ENCODE results near the gene LAMA2. TPM values are rescaled to one million over a fixed set of nuclear protein-coding genes. Genes with fewer than 3 reads are reported as not detected.

LAMA2 gene
- total RNA-seq, 1 donor from 2014 or later: 185 TPM

DNA sequence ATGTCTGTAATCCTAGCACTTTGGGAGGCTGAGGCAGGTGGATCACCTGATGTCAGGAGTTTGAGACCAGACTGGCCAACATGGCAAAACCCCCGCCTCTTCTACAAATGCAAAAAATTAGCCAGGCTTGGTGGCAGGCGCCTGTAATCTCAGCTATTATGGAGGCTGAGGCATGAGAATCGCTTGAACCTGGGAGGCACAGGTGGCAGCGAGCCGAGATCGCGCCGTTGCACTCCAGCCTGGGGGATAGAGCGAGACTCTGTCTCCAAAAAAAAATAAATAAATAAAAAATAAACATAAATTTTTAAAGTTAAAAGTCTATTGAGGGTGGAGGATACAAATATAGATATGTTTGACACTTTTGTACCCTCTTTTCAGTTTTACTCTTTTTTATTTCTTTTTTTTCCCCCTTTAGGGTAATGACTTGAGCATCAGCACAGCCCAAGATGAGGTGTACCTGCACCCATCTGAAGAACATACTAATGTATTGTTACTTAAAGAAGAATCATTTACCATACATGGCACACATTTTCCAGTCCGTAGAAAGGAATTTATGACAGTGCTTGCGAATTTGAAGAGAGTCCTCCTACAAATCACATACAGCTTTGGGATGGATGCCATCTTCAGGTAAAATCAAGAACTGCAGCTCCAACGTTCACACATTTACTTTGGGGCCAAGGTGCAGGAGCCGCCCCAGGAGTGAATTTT is 368.9 kb downstream of the LAMA2 start:
- intact Hi-C loops (cut with micrococcal nuclease): loop anchor here (5.0 kb wide), 1 partner anchor 445 kb away; no protein-coding TSS in a partner anchor
- H3K27ac ChIP-seq (replicated peaks): peak overlapping the region; percentile 34
- peaks cover 58% of the 10 kb centered on the region for H3K4me1 ChIP-seq
- DNase-seq: no peak
- TF ChIP-seq, protein P1, sequence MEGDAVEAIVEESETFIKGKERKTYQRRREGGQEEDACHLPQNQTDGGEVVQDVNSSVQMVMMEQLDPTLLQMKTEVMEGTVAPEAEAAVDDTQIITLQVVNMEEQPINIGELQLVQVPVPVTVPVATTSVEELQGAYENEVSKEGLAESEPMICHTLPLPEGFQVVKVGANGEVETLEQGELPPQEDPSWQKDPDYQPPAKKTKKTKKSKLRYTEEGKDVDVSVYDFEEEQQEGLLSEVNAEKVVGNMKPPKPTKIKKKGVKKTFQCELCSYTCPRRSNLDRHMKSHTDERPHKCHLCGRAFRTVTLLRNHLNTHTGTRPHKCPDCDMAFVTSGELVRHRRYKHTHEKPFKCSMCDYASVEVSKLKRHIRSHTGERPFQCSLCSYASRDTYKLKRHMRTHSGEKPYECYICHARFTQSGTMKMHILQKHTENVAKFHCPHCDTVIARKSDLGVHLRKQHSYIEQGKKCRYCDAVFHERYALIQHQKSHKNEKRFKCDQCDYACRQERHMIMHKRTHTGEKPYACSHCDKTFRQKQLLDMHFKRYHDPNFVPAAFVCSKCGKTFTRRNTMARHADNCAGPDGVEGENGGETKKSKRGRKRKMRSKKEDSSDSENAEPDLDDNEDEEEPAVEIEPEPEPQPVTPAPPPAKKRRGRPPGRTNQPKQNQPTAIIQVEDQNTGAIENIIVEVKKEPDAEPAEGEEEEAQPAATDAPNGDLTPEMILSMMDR (IDR thresholded peaks at IDR 0.05; ENCODE audit: borderline replicate concordance): peak; percentile 82
- H3K27me3 ChIP-seq (ENCODE audit: low read depth): no peaks in the 10 kb centered on the region
- no peak overlapping the region for H3K4me3 ChIP-seq
- H3K9me3 ChIP-seq (replicated peaks): no peaks in the 10 kb centered on the region
- peaks cover 21% of the 10 kb centered on the region for H3K36me3 ChIP-seq

DNA sequence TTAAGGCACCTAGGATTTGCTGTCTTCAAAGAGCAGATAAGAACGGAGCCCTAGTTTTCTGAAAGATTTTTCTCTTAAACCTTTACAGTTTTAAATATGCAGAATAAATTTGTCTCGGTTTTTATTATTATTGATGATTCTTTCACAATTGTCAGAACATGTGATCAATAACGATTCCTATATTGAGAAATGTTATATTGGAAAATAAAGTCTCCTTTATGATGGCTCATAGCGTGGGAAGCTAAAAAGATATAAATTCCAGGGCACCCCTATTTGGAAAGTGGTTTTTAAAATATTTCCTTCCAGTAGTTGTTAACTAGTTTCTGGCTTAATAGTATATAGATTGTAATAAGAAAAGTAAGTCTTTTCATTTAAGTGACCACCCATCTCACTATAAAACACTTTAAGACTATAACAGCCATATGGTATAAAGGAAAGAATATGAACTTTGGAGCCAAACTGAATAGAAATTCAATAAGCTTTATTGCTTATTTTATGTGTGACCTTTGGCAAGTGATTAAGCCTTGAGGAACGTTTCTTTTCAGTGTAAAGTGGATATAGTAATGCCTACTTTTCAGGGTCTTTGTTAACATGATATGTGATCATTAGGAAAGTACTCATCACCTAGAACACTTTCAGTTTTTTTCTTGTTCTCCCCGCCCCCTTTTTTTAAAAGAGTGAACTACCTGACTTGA is 369.6 kb downstream of the LAMA2 start:
- Histone ChIP-seq H3K27ac (replicated peaks) (no peak overlapping the region), H3K9me3 (replicated peaks) (no peaks in the 10 kb centered on the region), H3K4me1 (peaks cover 63% of the 10 kb centered on the region), H3K4me3 (no peak overlapping the region), H3K27me3 (ENCODE audit: low read depth) (no peaks in the 10 kb centered on the region), H3K36me3 (peaks cover 21% of the 10 kb centered on the region)
- TF ChIP-seq, protein P1 (IDR thresholded peaks at IDR 0.05; ENCODE audit: borderline replicate concordance): peak; percentile 2
- DNase-seq: no peak
- intact Hi-C loops (cut with micrococcal nuclease): loop anchor here (5.0 kb wide), 1 partner anchor 445 kb away; no protein-coding TSS in a partner anchor

DNA sequence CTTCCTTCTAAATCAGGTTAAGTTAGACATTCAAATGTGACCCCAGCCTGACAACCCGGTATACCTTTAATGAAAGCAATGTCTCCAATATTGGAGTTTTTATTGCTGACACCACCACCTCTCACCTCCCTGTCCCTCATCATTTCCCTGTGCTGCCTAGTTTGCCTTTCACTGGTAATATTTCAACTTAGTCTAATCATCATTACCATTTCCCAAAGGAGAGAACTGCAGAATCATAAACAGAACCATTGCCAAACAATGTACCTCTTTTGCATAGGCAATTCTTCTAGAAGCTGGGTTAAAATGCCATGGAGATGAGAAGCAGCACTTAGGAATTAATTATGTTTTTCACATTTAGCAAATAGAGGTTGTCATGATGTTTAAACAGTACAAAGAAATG is 370.3 kb downstream of the LAMA2 start:
- H3K4me1 ChIP-seq: peaks cover 62% of the 10 kb centered on the region
- DNase-seq: no peak
- no peak overlapping the region for H3K27ac ChIP-seq (replicated peaks)
- no peak overlapping the region for H3K4me3 ChIP-seq
- no peaks in the 10 kb centered on the region for H3K9me3 ChIP-seq (replicated peaks)
- no peaks in the 10 kb centered on the region for H3K27me3 ChIP-seq (ENCODE audit: low read depth)
- TF ChIP-seq, protein P1 (IDR thresholded peaks at IDR 0.05; ENCODE audit: borderline replicate concordance): no peak
- peaks cover 21% of the 10 kb centered on the region for H3K36me3 ChIP-seq
- intact Hi-C loops (cut with micrococcal nuclease): loop anchor here (5.0 kb wide), 1 partner anchor 446 kb away; no protein-coding TSS in a partner anchor

DNA sequence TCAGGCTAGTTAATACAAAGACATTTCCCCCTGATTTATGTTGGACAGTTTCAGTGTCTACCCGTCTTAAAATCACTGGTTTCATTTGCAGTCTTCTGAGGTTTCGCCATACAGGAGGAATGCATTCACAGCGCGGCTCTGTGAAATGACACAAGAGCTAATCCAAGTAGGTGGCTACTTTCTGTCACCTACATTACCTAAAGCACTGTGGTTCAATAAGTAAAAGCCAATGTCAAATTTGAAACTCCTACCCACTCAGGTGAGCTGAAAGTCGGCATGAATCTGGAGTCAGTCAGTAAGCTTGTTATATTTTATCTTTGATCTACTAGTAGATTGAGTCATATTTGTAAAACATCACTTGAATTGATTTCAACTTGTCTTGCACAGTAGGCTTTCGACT is 370.8 kb downstream of the LAMA2 start:
- TF ChIP-seq, protein P1 (IDR thresholded peaks at IDR 0.05; ENCODE audit: borderline replicate concordance): no peak
- H3K4me3 ChIP-seq: no peak overlapping the region
- intact Hi-C loops (cut with micrococcal nuclease): loop anchor here (5.0 kb wide), 1 partner anchor 446 kb away; no protein-coding TSS in a partner anchor

DNA sequence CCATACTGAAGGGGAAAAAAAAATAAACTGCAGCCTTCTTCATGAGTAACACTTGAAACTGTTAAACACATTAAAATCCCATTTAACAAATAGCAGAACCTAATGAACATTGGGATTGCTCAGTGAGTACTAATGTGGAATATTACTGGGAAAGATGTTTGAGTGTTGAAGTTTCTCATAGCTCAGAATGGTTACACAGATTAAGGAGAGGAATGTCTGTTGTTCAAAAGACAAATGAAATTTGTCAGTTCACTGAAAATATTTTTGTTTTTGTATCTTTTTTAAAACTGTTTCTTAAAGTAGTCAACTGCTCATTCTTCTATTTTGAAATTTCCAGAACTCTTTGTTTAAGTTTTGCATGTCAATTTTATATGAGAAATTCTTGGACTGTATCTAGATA is 374.3 kb downstream of the LAMA2 start:
- Histone ChIP-seq H3K27ac (replicated peaks) (no peak overlapping the region), H3K9me3 (replicated peaks) (no peaks in the 10 kb centered on the region), H3K27me3 (ENCODE audit: low read depth) (no peaks in the 10 kb centered on the region), H3K4me1 (peaks cover 68% of the 10 kb centered on the region), H3K36me3 (peaks cover 31% of the 10 kb centered on the region), H3K4me3 (no peak overlapping the region)
- TF ChIP-seq, protein P1 (IDR thresholded peaks at IDR 0.05; ENCODE audit: borderline replicate concordance): no peak
- DNase-seq: no peak
- intact Hi-C loops (cut with micrococcal nuclease): no loop called here

More for the DNA sequence above, 370.8 kb downstream of the LAMA2 start:
- peaks cover 58% of the 10 kb centered on the region for H3K4me1 ChIP-seq
- DNase-seq: no peak
- H3K27ac ChIP-seq (replicated peaks): no peak overlapping the region
- no peaks in the 10 kb centered on the region for H3K27me3 ChIP-seq (ENCODE audit: low read depth)
- H3K36me3 ChIP-seq: peaks cover 21% of the 10 kb centered on the region
- H3K9me3 ChIP-seq (replicated peaks): no peaks in the 10 kb centered on the region
